IPS DF 19.7 (cell line): ENCODE data around the gene VPS13C.
"Not testable (repeated sequence)": the region's sequence is repeated elsewhere in the genome, so short reads cannot be mapped to it uniquely, and the experiment has no call there.

ENCODE experiments used
- DNase-seq: peaks from one replicate; pipeline ENCODE4 v3.0.0-alpha.2; 2013; ENCODE audit warnings: low read depth, low spot score

The VPS13C gene

GRCh38 chr15:62035256-62035924 is 24.9 kb downstream of the VPS13C start:
- DNase-seq: no peak

DNA sequence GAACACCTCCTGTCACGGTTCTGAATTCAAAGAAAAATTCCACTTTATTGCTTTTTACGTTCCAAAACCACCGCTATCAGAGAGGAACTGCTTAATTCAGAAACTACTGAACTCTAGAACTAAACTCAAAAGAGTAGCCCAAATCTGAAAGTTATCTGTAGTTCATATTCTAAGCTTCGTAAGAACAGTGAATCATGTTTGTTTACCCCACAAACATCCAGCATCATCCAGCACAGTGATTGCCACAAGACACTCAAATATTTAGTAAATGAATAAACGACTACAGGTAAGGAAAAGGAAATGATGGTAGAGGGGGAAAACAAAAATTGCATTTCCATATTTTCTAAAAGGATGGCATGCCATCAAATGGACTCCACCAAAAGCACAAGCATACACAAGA is 32.3 kb downstream of the VPS13C start:
- DNase-seq: no peak

DNA sequence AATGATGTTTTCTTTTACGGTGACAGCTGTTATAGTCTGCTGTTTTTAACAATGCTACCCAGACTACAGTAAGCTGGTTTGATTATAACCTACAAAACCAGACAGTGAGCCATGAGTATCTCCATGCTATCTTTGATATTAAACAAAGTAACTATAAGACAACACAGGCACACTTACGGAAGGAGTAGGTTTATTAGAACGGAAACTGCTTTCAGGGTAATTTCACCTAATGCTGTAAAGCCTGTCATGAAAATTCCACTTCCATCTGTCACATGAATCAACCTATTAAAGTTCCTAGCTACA is 33.0 kb downstream of the VPS13C start:
- no peak for DNase-seq

- no peak for DNase-seq
Observed at GRCh38 chr15:62026487-62027262, 33.6 kb downstream of the VPS13C start.

DNA sequence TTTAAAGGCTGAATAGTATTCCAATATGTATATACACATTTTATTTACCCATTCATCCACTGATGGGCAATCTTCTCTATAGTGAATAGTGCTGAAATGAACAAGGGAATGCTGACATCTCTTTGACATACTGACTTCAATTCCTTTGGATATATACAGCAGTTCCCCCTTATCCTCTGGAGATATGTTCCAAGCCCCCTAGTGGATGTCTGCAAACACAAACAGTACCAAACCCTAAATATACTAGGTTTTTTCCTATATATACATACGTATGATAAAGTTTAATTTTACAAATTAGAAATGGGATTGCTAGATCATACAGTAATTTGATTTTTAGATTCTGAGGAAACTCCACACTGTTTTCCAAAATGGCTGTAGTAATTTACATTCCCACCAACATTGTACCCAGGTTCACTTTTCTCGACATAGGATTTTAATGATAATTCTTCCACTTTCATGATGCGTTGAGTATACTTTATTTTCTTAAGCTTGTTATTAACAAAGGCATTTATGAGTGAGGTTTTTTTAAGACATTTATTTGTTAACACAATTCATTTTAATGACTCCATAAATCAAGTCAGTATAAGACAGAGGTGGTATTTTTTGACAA is 38.2 kb downstream of the VPS13C start:
- no peak for DNase-seq

DNA sequence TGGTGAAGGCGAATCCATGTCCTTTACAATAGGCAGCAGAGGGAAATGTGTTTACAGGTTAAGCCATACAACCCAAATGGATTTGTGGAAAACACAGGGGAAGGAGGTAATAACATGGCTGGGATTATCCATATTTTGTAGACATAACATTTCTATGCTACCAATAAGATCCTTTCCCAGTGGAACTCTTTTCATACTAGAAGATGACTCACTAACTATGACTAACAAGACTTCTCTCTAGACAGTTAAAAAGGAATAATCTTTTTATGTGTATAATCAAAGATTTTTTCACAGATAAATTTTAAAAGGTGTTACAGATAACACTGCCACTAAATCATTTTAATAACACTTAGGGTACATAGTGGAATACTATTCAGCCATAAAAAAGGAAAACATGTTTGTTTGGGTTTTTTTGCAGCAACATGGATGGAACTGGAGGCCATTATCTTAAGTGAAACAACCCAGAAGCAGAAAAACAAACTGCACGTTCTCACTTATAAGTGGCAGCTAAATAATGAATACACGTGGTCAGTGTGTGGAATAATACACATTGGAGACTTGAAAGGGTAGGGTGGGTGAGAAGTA is 39.6 kb downstream of the VPS13C start:
- no peak for DNase-seq

GRCh38 chr15:62005354-62005753 is 54.9 kb downstream of the VPS13C start:
- not testable (repeated sequence) for DNase-seq

GRCh38 chr15:61997786-61998185 is 62.5 kb downstream of the VPS13C start:
- no peak for DNase-seq

DNA sequence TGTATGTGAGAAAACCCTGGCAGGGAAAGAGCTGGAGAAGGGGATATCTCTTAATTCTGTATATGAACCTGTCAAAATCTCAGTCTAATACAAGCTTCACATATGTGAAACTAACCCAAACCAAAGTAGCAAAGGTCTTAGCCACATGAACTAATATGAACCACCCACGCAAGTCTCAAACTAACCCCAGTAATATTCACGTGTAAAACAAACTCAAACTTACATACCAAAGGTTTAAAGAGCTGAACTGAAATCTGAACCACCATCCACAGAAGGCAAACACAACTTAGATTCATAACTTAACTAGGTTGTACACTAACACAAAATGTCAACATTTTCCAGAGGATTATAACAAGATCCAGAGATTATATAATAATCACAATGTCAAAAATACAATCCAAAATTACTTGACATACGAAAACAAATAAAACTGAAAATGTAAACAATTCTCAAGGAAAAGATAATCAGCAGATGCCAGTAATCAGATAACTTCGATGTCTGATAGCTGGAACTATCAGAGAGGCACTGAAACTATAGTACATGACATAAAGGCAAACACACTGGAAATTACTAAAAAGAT is 64.1 kb downstream of the VPS13C start:
- DNase-seq: no peak

GRCh38 chr15:61994216-61994615 is 66.0 kb downstream of the VPS13C start:
- no peak for DNase-seq

- no peak for DNase-seq
Observed at GRCh38 chr15:61992518-61992917, 67.7 kb downstream of the VPS13C start.

GRCh38 chr15:61989667-61990066 is 70.6 kb downstream of the VPS13C start:
- no peak for DNase-seq

DNA sequence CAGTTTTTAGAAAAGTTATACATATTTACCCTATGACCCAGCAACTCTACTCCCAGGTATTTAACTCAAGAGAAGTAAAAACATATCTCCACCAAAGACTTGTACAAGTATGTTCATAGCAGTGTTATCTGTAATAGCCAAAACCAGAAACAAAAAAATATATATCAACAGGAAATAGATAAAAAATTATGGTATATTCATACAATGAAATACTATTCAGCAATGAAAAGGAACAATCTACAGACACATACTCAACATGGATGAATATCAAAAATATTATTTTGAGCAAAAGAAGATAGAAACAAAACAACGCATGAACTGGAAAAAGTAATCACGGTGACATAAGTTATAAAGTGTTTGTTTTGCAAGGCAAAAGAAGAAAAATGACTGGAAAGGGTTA is 72.4 kb downstream of the VPS13C start:
- no peak for DNase-seq

- DNase-seq: no peak
Observed at GRCh38 chr15:61983081-61983480, 77.2 kb downstream of the VPS13C start.

- DNase-seq: no peak
Observed at GRCh38 chr15:61978225-61978624, 82.0 kb downstream of the VPS13C start.

DNA sequence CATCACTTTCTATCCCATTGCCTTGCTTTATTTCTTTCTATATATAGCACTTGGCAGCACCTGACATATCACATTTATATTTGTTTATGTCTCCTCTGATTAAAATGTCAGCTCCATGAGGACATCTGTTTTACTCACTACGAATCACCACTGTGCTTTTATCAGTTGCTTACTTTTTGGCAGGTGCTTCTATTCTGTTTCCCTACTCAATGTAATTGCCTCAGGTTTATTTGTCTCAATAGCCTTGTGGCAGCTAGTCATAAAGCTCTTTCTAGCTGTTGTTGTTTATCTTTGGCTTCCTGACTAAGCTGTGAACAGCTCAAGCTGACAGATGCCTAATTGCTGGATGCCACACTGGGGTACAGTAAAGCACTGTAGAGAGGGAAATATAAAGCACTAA is 85.5 kb downstream of the VPS13C start:
- DNase-seq: no peak

DNA sequence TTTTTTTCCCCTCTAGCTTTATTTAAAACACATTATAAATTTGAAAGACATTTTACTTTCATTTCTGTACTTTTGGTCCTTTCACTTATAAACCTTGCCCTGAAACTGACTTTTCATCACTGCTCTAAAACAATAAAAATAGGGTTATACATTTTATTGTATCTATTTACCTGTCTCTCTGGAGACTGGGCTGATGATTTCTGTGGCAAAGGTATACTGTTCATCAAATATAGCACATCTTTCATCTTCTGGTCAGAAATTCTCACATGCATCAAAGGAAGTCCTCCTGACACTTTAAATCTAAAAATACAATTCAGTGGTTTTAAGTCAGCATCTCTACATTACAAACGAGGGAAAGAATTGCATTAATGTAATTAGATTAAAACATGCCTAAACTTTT is 86.1 kb downstream of the VPS13C start:
- DNase-seq: no peak

DNA sequence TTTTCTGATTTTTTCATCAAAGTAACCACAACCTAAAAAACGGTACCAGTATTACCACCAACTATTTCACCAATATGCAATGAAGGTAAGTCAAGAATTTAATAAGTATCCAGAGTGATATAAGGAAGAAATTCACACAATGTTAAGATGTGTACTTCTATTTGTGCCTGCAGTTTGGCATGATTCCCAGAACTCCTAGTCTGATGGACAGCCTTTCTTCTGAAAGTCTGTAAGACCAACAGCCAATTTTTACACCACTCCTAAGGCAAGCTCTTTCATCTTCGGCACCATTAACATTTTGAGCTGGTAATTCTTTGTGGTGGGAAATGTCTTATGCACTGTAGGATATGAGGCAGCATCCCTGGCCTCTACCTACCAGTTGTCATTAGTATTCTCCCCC is 108.3 kb downstream of the VPS13C start:
- DNase-seq: no peak

GRCh38 chr15:61946778-61947177 is 113.5 kb downstream of the VPS13C start:
- DNase-seq: no peak

DNA sequence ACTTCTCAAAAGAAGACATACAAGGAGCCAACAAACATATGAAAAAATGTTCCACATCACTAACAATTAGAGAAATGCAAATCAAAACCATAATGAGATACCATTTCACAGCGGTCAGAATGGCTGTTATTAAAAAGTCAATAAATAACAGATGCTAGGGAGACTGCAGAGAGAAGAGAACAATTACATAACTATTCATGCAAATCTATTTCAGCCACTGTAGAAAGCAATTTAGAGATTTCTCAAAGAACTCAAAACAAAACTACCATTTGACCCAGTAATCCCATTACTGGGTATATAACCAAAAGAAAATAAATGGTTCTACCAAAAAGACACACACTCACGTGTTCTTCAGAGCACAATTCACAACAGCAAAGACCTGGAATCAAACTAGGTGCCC is 116.3 kb downstream of the VPS13C start:
- DNase-seq: no peak

DNA sequence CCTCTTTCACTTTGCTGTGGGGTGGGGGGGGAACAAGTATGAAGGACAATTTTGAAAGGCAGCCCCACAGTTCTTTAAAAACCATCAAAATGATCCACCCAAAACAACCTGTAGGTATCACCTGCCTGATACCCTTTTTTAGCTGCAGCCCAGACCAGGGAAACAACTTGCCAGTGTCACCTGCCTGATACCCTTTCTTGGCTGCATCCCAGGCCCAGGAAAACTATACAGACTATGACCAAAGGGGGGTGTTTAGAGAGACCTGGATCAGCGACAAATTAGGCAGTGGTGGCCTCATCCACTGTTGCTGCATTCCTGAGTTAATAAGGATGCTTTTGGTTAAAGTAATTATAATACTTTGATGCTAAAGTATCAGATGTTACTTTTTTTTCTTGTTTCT is 122.0 kb downstream of the VPS13C start:
- no peak for DNase-seq

- no peak for DNase-seq
Observed at GRCh38 chr15:61936528-61937195, 123.6 kb downstream of the VPS13C start.
